Gastroesophageal sphincter (tissue), 3 donors: ENCODE measurements around the gene IFT74.

Experiments used
- POLR2A ChIP-seq, 2 donors: fragments of 450-650 bp; IDR thresholded peaks; one replicate each; pipeline ENCODE4 v1.6.1; 2017; ENCODE audit warnings: antibody characterized with exemption in 2 of 2, mild to moderate bottlenecking in 2 of 2, moderate library complexity in 1 of 2
- POLR2AphosphoS5 ChIP-seq: sonication (generic); formaldehyde crosslinking; IDR thresholded peaks from one replicate; pipeline ENCODE4 v1.6.1; 2017; ENCODE audit warnings: antibody characterized with exemption
- TF ChIP-seq, protein P1 (sequence below), 4 experiments: fragments of 200-600 bp in 2 of 4; fragments of 450-650 bp in 2 of 4; sonication (generic) in 1 of 4; IDR thresholded peaks; one replicate each; pipeline ENCODE4 v1.5.1; 2017 to 2019; ENCODE audit warnings: antibody characterized with exemption in 4 of 4, mild to moderate bottlenecking in 2 of 4, moderate library complexity in 2 of 4

- TF ChIP-seq, protein P1, sequence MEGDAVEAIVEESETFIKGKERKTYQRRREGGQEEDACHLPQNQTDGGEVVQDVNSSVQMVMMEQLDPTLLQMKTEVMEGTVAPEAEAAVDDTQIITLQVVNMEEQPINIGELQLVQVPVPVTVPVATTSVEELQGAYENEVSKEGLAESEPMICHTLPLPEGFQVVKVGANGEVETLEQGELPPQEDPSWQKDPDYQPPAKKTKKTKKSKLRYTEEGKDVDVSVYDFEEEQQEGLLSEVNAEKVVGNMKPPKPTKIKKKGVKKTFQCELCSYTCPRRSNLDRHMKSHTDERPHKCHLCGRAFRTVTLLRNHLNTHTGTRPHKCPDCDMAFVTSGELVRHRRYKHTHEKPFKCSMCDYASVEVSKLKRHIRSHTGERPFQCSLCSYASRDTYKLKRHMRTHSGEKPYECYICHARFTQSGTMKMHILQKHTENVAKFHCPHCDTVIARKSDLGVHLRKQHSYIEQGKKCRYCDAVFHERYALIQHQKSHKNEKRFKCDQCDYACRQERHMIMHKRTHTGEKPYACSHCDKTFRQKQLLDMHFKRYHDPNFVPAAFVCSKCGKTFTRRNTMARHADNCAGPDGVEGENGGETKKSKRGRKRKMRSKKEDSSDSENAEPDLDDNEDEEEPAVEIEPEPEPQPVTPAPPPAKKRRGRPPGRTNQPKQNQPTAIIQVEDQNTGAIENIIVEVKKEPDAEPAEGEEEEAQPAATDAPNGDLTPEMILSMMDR (IDR thresholded peaks at IDR 0.05): no peak
- TF ChIP-seq POLR2A (IDR thresholded peaks at IDR 0.05) (no peak), POLR2AphosphoS5 (peak; percentile 28)
Observed at GRCh38 chr9:26955222-26955903, 849 bp upstream of the IFT74 start.
